Activated naive CD4-positive, alpha-beta T cell treated with anti-CD3 and anti-CD28 coated beads, Interleukin-2, amount 50 U/mL, for 16 hours (primary cell): Measurements from ENCODE around the gene AP3B1.

ENCODE experiments used
- DNase-seq: peaks from one replicate; pipeline ENCODE4 v3.0.0-alpha.2; 2020

AP3B1 gene

DNA sequence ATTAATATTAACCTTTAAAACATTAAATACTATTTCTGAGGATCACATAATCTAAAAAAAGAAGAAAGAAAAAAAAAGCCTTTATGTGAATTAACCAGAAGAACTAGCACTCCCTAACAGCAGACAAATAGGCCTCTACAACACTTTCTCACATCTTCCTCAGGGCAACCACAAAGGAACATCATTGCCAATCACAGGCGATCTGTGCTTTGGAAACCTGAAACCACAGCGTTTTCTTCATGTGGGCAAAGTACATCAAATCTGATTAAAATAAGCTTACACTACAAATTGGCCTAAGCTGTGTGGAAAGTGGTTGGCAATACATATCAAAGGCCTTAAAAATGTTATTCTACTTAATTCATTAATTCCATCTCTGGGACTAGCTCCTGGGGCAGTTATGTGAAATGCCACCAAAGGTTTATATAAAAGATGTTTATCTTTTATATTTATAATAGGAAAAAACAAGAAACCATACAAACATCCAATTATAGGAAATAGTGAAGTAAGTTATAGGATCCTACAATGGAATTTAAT lies 333.6 kb downstream of the AP3B1 start:
- no peak for DNase-seq

DNA sequence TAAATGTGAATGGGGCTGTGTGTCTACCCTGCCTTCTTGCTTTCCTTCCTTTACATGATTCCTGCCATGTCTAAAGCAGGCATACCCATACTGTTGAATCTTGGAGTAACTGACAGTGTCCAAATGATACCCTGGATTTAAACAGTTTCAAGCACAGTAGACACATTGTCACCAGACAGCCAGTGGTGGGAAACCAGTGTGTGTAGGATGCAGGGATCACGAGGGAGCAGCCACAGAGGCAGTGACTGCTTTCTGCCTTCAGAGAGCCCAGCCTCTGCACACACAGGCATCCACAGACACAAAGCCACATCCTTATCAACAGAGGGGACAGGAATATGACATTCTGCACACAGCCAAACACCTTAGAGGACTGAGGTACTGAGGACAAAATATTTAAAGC lies 334.2 kb downstream of the AP3B1 start:
- no peak for DNase-seq

DNA sequence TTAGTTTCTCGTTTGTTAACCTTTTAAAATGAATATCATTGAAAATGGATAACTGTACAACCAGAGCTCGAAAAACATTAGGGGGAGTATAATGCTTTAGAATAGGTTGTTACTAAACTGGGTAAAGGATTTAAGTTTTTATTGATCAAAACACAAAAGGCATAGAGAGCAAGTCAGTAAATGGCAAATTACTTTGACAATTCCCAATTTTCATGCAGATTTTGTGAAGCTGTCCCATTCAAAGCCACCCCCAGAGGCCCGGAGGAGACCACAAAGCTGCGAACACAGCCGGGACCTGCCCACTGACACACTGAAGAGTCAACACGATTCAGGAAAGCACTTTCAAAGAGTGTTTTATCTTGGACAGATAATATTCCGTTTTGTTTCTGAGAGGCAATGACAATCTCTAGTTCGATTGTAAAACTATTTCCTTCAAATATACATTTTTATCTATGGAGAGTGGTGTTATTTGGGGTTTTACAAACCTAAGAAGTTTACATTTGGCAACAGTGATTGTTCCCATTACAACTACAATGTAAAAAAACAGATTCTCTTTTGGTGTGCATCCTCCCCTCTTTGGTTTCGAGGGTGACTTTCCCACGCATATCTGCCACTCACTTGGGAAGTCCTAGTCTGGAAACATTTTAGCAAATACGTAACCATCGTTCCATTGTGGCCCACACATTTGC lies 335.7 kb downstream of the AP3B1 start:
- no peak for DNase-seq

DNA sequence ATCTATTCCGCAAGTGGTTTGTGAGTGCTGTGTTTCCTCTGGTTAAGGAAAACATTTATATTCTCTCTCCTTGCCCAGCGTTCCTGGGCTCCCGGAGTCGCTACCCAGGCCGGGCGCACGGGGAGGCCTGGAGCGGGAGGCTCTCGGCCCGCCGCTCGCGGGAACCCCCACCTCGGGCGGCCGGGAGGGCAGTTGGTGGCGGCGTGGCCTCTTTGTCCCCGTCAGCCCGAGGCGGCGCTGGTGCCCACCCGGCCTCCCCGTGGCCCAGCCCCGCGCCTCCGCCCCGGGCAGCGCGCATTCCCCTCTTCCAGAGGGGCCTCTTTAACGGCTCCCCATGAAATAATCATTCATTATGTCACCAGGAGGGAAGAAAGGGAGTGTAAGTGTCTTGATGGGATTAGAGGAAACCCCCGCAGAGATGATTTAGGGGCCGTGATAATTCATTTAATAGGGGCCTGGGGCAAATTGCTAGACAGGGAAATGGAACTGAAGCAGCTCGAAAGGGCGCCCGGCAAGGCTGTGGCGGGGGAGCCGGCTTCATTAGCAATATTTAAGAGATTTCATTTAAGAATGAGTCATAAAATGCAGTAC lies 336.5 kb downstream of the AP3B1 start:
- DNase-seq: no peak

DNA sequence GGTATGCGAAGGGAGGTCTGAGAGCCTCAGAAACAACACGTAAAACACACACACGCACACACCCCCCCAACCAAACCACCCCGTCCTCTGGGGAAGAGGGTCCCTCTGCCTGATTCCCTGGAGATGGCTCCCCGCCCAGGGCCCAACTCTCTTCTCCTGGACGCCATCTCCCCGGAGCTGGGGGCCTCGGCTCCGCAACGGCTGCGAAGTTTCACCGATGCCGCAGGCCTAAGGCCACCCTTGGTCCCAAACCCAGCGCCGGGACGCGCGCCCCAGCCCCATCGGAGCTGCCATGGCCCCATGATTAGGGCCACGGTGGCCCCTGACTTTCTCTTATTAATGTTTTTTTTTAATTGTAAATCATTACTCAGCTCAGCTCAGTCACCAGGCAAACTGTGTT lies 337.0 kb downstream of the AP3B1 start:
- DNase-seq: no peak

DNA sequence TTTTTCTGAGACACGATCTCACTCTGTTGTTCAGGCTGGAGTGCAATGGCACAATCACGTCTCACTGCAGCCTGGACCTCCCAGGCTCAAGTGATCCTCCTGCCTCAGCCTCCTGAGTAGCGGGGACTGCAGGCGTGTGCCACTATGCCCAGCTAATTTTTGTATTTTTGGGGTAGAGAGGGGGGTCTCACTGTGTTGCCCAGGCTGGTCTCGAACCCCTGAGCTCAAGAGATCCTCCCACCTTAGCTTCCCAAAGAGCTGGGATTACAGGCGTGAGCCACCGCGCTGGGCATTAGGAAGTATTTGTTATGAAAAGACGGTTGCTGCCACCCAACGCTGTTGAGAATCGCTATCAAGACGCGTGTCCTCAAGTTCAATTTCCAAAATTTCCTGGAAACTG lies 337.4 kb downstream of the AP3B1 start:
- no peak for DNase-seq

DNA sequence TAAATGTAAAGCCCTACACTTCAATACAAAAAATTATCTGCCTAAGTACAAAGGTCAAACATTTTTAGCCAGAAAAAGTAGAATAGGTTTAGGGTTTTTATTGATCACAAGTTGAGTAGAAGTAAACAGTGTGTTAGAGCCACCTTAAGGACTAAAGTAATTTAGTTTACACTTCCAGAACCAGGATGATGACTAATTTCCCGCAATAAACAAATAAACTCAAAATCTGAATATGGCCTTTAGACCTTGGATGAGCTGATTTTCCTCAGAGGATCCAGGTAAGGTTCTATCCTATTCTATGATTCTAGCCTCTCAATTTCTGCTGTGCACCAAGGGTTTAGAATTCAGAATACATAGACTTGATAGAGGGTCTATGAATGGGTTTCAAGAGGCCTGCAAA lies 338.9 kb downstream of the AP3B1 start:
- no peak for DNase-seq

DNA sequence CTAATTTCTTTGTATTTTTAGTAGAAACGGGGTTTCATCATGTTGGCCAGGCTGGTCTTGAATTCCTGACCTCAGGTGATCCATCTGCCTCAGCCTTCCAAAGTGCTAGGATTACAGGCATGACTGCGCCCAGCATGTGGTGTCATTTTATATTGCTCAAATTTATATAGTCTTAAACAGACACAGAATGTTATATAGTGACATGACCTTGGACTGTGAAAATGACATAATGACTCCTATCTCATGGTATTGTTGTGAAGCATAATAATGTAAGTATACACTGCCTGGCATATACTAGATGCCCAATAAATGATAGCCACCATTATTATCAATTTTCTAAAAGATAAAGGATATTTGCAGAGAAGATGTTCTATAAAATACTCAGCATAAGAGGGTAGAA lies 341.1 kb downstream of the AP3B1 start:
- no peak for DNase-seq

DNA sequence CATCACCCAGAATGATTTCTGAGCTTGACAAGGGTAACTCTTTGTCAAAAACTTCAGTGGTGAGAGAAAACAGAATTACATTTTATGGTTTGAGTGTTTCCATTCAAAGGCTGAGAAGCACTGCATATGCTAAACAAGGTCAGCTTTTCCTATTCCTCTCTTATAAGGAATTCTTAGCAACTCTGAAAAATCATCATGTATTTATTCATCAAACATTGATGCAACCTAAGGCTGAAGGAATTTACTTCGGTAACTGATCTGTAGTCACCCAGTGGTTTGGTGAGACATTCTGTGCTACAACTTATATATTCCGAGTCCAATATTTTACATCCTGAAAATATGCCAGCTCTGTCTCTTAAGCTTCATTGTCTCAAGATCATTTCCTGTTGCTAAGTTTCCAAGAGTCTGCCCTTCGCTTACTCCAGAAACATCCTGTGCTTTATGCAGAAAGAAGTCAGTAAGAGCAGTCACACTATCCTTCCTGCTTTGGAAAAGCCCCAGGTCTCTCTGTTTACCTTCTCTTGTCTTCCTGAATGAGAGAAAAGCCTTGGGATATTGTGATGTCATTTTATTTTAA lies 341.8 kb downstream of the AP3B1 start:
- no peak for DNase-seq
